ENCODE data around the gene GRAMD2B.
A peak's percentile ranks its signal among the peaks of the same experiment; 100 is the strongest.
"Not testable (repeated sequence)": the region's sequence is repeated elsewhere in the genome, so short reads cannot be mapped to it uniquely, and the experiment has no call there.

The GRAMD2B gene

GRCh38 chr5:126514131-126514557 lies 90.9 kb downstream of the GRAMD2B start:
- DNase-seq, result no peak

GRCh38 chr5:126514558-126515141 lies 91.4 kb downstream of the GRAMD2B start:
- no peak for DNase-seq

- no peak for DNase-seq
Observed at GRCh38 chr5:126515337-126515736, 92.1 kb downstream of the GRAMD2B start.

- DNase-seq, result no peak
Observed at GRCh38 chr5:126516133-126516532, 92.9 kb downstream of the GRAMD2B start.

DNA sequence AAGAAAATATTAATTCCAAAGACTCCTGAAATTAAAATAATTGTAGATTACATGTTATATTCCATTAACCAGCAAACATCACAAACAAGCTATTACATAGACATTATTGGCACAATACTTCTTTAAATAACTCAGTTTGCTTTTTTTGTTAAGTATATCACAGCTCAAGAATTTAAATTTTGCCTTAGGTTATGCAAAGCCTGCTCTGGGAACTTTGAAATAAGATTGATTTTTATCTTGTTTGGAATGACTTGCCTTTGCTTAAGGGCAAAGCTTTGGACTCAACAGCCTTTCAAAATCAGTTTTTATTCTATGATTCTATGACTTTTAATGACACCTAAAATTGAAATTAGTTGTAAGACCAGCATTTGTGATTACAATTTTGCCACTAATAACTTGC lies 93.6 kb downstream of the GRAMD2B start:
- DNase-seq, result no peak

DNA sequence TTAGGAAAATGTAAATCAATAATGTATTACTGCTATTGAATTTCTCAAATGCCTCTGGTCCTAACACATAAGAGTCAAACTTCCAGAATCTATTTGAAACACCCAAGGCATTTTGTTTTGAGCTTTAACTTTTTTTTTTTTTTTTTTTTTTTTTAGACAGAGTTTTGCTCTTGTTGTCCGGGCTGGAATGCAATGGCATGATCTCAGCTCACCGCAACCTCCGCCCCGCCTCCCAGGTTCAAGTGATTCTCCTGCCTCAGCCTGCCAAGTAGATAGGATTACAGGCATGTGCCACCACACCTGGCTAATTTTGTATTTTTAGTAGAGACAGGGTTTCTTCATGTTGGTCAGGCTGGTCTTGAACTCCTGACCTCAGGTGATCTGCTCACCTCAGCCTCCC lies 96.0 kb downstream of the GRAMD2B start:
- DNase-seq, result not testable (repeated sequence)

- DNase-seq, result peak in 5 of 14 donors; percentile 9 to 29 (median 26)
Observed at GRCh38 chr5:126519637-126520592, 96.7 kb downstream of the GRAMD2B start.

DNA sequence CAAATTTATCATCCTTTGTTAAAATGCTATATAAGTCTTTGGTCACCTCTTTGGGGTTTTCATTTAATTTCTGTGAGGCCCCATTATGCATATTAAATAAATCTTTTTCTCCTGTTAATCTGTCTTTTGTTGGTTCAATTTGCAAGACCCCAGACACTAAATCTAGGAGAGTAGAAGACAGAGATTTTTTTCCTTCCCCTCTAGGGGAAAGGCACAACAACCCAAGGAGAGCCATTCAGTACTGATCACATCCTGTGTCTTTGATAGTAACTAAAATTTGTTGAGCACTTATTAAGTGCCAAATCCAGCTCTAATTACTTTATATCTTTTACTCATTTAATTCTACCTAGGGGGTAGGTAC lies 97.4 kb downstream of the GRAMD2B start:
- no peak for DNase-seq

DNA sequence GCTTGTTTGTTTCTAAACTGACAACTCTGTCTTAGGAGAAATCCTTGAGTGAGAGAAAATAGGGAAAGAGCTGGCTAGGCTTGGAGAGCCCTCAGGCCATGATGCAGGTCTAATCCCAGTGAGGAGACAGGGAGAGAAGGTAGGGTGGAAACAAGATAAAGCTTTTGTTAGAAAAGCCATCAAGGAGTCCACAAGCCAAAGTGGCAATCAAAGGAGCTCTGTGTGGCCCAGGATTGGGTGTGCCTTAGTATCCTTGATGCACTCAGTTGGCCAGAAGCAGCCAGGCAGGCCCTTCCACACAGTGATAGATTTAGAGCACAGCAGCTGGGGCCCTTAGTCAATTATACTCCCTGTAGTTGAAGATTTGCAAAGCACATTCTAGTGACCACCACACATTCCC lies 97.9 kb downstream of the GRAMD2B start:
- DNase-seq, result no peak

DNA sequence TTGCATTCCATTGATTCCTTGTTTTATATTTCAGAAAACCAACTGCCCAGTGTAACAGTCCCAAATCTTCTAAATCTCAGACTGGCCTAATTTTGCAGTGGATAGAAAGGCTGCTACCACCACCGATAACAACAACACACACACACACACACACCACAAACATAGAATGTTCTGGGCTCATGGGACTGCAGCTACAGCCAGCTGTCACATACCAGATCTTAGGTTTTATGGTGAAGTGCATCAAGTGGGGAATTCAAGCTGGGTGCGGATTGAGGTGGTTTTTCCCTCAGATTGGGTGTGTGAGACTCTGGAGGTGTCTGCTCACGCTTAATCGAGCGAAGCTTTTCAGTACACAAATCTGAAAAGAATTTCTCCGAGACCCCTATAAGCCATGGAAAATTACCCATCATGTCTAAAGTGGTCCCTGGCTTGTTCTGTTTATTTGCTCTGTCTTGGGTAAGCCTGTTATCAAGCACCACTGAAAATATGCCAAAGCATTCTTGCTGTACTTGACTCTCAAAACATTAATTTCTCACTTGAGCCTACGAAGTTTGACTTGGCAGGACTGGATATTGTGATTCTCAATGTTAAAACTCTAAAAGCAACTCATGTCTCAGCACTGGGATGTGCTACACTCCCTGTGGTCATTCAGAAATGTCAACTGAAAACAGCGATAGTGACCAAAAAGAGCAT lies 100.8 kb downstream of the GRAMD2B start:
- DNase-seq, result no peak

DNA sequence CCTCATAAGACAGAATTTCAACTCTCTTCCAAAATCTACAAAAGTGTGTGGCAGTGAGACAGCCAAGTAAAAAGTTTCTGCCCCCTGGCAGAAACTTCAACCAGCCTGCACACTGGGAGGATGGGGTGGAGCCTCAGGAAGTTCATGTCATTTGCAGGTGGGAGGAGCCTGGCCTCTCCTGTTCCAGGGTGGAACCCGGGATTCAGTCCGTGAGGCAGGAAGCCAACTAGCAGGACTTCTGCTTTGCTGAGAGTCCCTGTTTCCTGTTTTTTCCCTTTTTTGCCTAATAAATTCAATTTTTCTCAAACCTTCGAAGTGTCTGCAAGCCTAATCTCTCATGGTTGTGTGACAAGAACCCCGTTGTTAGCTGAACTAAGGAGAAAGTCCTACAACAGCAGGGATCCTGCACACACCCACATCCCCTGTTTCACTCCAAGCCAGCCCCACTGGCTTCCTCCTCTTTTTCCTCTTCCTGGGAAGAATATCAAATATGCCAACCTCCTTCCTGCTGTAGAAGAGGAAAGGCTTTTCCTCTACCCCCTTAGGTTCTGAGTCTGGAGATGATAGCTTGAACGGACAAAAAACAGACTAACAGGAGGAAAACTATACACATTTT lies 102.5 kb downstream of the GRAMD2B start:
- DNase-seq, result peak in 3 of 14 donors; percentile 7 to 17 (median 8)

DNA sequence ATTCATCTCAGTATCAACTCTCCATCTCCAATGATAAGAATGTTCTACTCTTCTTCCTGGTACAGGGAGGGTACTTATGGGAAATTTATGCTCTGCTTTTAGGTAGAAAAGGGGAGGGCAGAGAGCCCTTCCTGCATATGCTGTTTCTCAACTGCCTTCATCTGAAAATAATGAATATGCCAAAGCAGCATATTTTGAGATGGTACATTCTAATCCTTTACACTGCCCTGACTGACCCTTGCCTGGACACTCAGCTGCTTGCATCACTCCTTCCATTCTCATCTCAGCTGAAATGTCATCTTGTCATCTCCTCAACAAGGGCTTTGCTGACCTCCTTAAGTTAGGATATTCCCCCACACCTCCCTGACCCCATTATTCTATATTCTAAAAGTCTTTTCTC lies 103.3 kb downstream of the GRAMD2B start:
- no peak for DNase-seq

DNA sequence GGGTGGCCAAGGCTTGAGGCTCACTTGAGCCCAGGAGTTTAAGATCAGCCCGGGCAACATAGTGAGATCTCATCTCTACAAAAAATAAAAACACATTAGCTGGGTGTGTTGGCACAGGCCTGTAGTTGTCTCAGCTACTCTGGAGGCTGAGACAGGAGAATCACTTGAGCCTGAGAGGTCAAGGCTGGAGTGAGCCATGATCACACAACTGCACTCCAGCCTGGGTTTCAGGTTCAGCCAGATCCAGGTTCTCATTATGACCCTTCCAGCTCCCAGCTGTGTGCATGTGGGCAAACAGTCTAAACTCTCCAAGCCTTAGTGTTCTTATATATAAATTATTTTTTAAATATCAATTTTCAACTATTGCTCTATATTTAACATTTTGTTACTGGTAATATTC lies 103.9 kb downstream of the GRAMD2B start:
- DNase-seq, result no peak

DNA sequence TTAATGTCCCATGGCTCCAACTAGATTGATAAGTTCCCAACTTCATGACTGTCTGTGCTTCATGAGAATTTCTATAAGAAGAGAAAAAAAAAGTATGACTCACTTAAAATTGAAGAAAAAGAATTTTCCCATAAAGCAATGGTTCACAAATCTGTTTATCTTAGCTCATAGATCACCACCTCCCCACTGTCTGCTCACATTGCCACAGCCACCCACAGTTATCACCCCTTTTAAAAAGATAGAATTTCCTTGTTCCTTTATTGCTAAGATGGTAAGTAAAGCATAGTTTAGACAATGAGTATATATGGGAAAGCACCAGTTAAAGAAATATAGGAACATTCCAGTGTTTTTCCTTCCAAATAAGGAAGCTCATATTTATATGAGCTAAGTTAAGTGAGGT lies 104.7 kb downstream of the GRAMD2B start:
- DNase-seq, result no peak

DNA sequence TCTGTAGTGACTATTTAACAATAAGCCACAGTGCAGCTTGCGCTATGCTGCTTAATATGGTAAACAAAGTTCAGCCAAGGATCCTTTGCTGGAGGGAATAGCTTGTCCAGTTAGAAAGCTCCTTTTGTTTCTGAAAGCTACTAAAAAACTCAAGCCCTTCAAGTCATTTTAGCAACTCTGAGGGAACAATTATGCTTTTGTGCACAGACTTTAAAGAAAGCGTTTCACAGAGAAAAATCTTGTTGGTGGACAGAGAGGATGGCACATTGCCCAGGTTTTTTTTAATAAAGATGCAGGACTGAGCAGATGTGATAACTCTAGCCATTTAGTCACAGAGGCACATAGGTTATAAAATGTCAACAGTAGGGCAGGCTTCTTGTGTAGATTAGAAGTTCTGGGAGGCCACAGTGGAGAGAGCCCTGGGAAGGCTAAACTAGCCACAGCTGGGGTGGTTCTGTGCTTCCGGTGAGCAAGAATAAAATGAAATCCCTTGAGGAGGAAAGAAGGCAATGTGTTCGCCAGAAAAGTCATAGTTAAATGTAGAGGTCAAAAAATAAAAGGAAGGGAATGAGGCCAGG lies 108.4 kb downstream of the GRAMD2B start:
- peak in 5 of 14 donors; percentile 14 to 39 (median 28) for DNase-seq

- no peak for DNase-seq
Observed at GRCh38 chr5:126534553-126534952, 111.3 kb downstream of the GRAMD2B start.

DNA sequence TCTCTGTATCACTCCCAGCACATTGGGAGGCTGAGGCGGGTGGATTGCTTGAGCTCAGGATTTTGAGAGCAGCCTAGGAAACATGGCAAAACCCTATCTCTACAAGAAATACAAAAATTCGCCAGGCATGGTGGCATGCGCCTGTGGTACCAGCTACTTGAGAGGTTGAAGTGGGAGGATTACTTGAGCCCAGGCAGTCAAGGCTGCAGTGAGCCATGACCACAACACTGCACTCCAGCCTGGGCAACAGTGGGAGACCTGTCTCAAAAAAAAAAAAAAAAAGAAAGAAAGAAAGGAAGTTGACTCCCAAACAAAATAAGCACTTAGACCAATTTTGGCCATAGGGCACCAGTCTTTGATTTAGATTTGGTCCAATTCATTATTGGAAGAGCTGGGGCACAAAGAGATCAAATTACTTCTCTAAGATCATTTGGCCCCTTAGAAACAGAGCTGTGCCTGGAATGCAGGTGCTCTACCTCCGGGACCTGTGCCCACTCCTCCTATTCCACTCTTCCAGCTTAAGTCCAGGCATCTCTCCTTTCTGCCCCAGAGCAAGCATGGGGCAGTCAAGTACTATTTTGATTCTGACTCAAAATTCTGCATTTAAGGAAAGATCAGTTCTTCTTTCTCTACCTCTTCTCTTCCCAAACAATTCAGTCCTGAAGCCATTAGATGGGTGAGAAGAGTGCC lies 112.8 kb downstream of the GRAMD2B start:
- no peak for DNase-seq

GRCh38 chr5:126536874-126537273 lies 113.7 kb downstream of the GRAMD2B start:
- no peak for DNase-seq

GRCh38 chr5:126538579-126538978 lies 115.4 kb downstream of the GRAMD2B start:
- DNase-seq, result no peak

- no peak for DNase-seq
Observed at GRCh38 chr5:126540631-126541030, 117.4 kb downstream of the GRAMD2B start.

DNA sequence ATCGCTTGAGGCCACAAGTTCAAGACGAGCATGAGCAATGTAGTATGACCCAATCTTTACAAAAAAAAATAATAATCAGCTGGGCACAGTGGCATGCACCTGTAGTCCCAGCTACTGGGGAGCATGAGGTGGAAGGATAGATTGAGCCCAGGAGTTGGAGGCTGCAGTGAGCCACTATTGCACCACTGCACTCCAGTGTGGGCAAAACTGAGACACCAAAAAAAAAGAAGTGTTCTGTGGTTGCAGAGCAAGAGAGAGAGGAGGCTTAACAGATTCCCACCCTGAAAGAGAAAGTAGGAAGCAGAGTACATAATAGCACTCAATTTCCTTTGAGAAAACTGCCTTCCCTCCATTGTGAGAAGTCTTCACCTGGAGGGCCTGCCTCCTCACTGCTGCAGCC lies 119.2 kb downstream of the GRAMD2B start:
- DNase-seq, result no peak

- no peak for DNase-seq
Observed at GRCh38 chr5:126543009-126543408, 119.8 kb downstream of the GRAMD2B start.
